ENCODE results near the gene CAPN1. TPM values are rescaled to one million over a fixed set of nuclear protein-coding genes. Genes with fewer than 3 reads are reported as not detected.

The CAPN1 gene
- total and polyA plus RNA-seq, 9 of the 15 experiments (the other 6 are each of a cell fraction or from before 2014, with no cell fraction given), result 3.5 to 199 (median 61.6) TPM

- TF ChIP-seq BCLAF1 (IDR thresholded peaks at IDR 0.05; ENCODE audit: borderline replicate concordance in 1 of 2, control insufficient read depth in 1 of 2, low read depth in 2 of 2, low read length in 1 of 2) (no peak), ELF1 (tag; IDR thresholded peaks at IDR 0.05) (0 out of 2 replicates have a peak, but pooled peaks have one; percentile 28), KDM5B (IDR thresholded peaks at IDR 0.05; ENCODE audit: insufficient replicate concordance, low read depth, low read length) (peak; percentile 89), ZNF695 (CRISPR knock-in tag; IDR thresholded peaks at IDR 0.05) (no peak), RERE (CRISPR knock-in tag; IDR thresholded peaks at IDR 0.05; ENCODE audit: borderline replicate concordance) (no peak), SNAPC5 (CRISPR knock-in tag; IDR thresholded peaks at IDR 0.05) (no peak), HMGXB4 (CRISPR knock-in tag; IDR thresholded peaks at IDR 0.05) (no peak), POLR2G (IDR thresholded peaks at IDR 0.05; ENCODE audit: low read depth, low read length) (peak; percentile 62), CREM (IDR thresholded peaks at IDR 0.05; ENCODE audit: low read depth) (peak; percentile 62; the same call in 1 of the 2 replicates), NCOA6 (IDR thresholded peaks at IDR 0.05) (no peak), YY1 (IDR thresholded peaks at IDR 0.05; ENCODE audit: borderline replicate concordance in 1 of 3, control insufficient read depth in 1 of 3, extremely low read depth in 1 of 3, insufficient read depth in 3 of 3, insufficient read length in 1 of 3, insufficient replicate concordance in 2 of 3, low read depth in 1 of 3, low read length in 2 of 3) (no peak), SMARCE1 (IDR thresholded peaks at IDR 0.05) (peak; percentile 83), TCFL5 (CRISPR knock-in tag; conservative IDR thresholded peaks at IDR 0.05) (no peak)
Observed at GRCh38 chr11:65150509-65151299, 31.0 kb upstream of the CAPN1 start (continued).

Measured in K562 (cell line).